ENCODE data around the gene CPSF4.

Gene CPSF4

DNA sequence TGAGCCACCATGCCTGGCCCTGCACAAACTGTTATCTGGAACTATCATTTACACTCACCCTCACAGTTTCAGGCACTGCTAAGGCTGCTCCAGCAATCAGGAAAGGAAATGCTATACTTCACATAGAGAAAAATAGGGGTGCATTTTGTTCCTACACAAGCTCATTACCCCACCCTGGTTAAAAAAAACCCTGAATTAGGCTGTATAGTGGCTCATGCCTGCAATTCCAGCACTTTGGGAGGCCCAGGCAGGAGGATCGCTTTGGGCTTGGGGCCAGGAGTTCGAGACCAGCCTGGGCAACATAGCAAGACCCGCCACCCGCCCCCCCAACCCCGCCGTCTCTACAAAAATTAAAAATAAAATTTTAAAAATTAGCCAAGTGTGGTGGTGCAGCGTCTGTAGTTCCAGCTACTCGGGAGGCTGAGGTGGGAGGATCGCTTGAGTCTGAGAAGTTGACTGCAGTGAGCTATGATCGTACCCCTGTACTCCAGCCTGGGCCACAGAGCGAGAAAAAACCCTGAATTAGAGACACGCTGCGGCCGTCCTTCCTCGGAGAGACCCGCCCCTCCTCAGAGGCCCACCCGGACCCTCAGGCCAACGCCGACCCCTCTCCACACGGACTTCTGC lies 684 bp upstream of the CPSF4 start:
- H3K4me3 ChIP-seq, result peak overlapping the region; percentile 67 to 97 (median 95)
- peak overlapping the region in 20 of 21 experiments; percentile 68 to 98 (median 89) for H3K27ac ChIP-seq

DNA sequence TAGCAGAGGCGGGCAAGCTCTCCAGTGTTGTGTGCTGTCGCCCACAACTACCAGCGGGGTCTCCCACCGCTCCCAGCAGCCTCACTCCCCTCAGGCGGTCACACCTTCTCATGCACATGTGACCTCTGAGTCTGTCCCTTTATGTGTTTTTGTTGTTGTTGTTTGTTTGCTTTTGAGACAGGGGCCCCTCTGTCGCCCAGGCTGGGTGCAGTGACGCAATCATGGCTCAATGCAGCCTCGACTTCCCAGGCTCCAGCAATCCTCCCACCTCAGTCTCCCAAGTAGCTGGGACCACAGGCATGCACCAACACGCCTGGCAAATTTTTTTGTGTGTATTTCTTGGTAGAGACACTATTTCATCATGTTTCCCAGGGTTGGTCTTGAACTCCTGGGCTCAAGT lies 1.5 kb downstream of the CPSF4 start:
- Histone ChIP-seq H3K4me3 (peak overlapping the region in 5 of 7 experiments; percentile 67 to 97 (median 96)), H3K27ac (peak overlapping the region in 8 of 21 experiments; percentile 85 to 96 (median 91))

DNA sequence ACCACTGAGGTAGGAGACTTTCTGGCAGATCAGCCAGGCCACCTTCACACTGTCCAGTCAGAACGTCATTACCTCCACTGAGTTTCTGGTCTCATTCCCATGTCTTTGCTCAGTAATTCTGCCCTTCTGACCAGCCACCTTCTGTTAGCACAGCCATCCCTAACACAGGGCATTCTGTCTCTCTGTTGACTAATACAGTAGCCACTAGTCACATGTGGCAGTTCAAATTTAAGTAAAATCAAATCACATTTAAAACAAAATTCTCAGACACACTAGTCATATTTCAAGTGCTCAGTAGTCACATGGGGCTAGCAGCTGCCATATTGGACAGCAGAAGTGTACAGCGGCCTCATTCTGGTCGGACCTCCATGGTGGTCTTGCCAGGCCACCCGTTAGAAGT lies 7.4 kb downstream of the CPSF4 start:
- Histone ChIP-seq H3K4me3 (no peak overlapping the region), H3K27ac (no peak overlapping the region)

GRCh38 chr7:99447943-99448342 lies 9.2 kb downstream of the CPSF4 start:
- H3K4me3 ChIP-seq, result no peak overlapping the region
- H3K27ac ChIP-seq, result no peak overlapping the region

GRCh38 chr7:99448855-99449254 lies 10.1 kb downstream of the CPSF4 start:
- H3K27ac ChIP-seq, result no peak overlapping the region

DNA sequence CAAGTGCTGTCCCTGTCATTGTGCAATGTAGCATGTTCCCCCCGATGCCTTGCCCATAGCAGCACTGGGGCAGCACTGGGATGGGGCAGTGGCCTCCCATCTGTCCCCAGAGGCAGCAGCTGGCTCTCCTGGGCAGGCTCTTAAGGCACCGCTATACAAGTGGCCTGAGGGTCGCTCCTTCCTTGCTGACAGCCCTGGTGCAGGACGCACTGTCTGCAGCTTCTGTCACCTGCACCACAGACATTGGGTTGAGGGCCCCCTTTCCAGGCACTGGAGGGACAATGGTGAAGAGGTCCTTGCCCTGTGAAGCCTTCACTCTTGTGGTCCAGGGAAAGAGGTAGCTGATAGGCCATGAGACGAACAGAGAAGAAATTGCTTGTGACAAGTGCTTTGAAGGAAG lies 10.6 kb downstream of the CPSF4 start:
- Histone ChIP-seq H3K27ac (no peak overlapping the region), H3K4me3 (no peak overlapping the region)

More at GRCh38 chr7:99448855-99449254, 10.1 kb downstream of the CPSF4 start:
- H3K4me3 ChIP-seq, result no peak overlapping the region

GRCh38 chr7:99451936-99452335 lies 13.2 kb downstream of the CPSF4 start:
- peak overlapping the region in 5 of 21 experiments; percentile 24 to 72 (median 35) for H3K27ac ChIP-seq
- no peak overlapping the region for H3K4me3 ChIP-seq

DNA sequence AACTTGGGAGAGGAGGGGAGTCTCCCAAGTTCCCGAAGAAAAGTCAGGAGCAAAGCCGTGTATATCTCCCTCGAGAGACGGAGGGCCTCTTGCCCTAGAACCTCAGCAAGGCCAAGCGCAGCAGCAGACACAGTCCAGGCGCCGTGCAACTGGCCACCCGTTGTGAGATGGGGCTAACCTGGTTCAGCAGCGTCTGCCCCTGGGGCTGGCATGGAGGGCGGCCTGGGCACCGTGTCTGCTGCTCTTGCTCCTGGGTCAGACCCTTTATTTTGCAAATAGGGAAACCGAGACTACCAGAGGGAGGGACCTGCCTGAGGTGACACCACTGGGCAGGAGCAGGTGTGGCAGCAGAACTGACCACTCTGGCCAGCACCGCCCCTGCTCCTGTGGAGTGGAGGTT lies 13.8 kb downstream of the CPSF4 start:
- Histone ChIP-seq H3K4me3 (no peak overlapping the region), H3K27ac (peak overlapping the region in 5 of 21 experiments; percentile 29 to 72 (median 32))

GRCh38 chr7:99453105-99453504 lies 14.4 kb downstream of the CPSF4 start:
- H3K27ac ChIP-seq, result peak overlapping the region in 3 of 21 experiments; percentile 29 to 61 (median 47)
- no peak overlapping the region for H3K4me3 ChIP-seq

DNA sequence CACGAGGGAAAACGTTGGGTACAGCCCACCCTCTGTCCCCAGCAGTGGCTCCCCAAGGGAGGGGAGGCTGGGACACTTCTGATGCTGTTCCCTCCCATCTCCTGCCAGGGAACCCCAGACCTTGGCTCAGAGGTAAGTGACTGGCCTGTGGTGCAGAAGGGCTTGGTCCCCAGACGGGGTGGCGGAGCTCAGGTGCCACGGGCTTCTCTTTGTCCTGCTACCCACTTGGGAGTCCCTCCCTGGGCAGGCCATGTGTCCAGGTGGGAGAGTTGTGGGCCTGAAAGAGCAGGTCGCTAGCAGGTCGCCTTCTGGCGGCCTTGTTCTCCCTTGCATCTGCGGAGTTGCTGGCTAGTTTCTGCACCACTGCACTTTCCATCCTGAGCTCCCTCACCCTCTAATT lies 17.1 kb downstream of the CPSF4 start:
- H3K27ac ChIP-seq, result no peak overlapping the region
- H3K4me3 ChIP-seq, result no peak overlapping the region

GRCh38 chr7:99456288-99456687 lies 17.5 kb downstream of the CPSF4 start:
- Histone ChIP-seq H3K27ac (no peak overlapping the region), H3K4me3 (no peak overlapping the region)

- Histone ChIP-seq H3K4me3 (no peak overlapping the region), H3K27ac (no peak overlapping the region)
Measured at GRCh38 chr7:99457050-99457649, 18.4 kb downstream of the CPSF4 start.

DNA sequence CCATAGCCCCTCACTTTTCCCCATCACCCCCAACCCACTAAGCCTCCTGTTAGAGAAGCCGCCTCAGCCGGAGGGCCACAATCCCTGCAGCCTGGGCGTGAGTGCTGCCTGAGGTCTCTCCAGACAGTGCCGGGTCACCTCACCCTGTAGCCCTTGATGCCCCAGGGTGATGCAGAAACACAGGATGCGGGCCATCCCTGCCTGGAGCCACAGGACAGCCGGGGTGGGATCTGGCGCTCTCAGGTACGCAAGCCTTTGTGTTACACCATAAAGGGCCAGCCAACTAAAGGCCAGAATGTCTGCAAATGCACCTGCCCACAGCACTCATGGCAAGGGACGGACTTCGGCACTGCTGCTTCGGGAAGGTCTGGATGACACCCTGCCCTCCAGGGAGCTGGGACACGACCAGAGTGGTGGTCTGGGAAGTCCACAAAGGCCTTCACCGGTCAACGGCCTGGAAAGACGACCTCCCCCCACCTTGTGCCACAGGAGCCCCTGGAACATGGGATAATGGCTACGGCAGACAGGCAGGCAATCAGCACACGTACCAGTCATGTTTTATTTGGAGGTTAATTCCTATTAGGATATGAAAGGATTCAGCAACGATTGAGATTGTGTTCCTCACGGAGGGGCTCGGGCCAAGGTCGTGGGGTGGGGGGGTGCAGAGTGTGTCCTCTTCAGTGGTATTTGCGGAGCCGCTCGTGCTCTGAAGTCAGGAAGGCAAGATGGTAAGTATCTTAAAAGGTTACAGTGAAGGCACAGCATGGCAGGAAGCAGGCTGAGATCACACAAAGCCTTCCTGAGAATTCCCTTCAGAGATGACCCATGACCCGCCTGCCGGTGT lies 19.1 kb downstream of the CPSF4 start:
- Histone ChIP-seq H3K4me3 (no peak overlapping the region), H3K27ac (no peak overlapping the region)

- H3K27ac ChIP-seq, result no peak overlapping the region
Measured at GRCh38 chr7:99459087-99459486, 20.3 kb downstream of the CPSF4 start.

GRCh38 chr7:99460651-99461050 lies 21.9 kb downstream of the CPSF4 start:
- H3K27ac ChIP-seq, result peak overlapping the region in 4 of 21 experiments; percentile 0 to 35 (median 28)
- no peak overlapping the region for H3K4me3 ChIP-seq

More at GRCh38 chr7:99459087-99459486, 20.3 kb downstream of the CPSF4 start:
- no peak overlapping the region for H3K4me3 ChIP-seq

GRCh38 chr7:99461221-99461620 lies 22.5 kb downstream of the CPSF4 start:
- H3K27ac ChIP-seq, result peak overlapping the region in 2 of 21 experiments; percentile 27 to 47
- H3K4me3 ChIP-seq, result no peak overlapping the region

GRCh38 chr7:99465421-99465768 lies 26.7 kb downstream of the CPSF4 start:
- peak overlapping the region; percentile 75 to 97 (median 91) for H3K27ac ChIP-seq
- peak overlapping the region; percentile 56 to 95 (median 86) for H3K4me3 ChIP-seq

GRCh38 chr7:99468336-99468918 lies 29.7 kb downstream of the CPSF4 start:
- no peak overlapping the region for H3K27ac ChIP-seq
- H3K4me3 ChIP-seq, result no peak overlapping the region

DNA sequence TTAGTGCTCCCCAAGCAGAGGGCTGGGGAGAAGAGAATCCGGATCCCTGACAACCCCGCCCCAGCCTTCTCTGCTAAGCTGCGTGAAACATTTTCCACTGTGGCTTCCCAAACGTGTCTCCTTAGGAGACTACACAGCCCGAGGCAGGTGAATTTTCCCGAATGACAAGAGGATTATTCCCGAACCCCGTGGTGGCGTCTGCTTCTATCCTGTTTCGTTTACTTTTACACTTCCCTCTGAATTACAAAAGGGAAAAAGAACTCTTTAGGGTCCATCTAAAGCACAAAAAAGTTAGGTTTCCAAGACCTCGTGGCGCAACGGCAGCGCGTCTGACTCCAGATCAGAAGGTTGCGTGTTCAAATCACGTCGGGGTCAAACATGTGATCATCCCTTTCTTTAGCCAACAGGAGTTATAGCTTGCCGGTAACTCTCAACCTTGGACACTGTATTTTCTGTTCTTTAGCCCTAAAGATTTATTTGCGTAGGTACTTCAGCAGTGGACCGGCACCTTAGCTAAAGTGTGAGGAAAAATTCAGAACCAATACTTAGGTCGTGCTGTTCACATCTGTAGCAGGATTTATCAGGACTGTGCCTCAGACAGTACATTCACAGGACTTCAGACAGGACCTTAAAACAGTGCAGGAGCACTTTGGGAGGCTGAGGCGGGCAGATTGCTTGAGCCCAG lies 30.8 kb downstream of the CPSF4 start:
- Histone ChIP-seq H3K4me3 (no peak overlapping the region), H3K27ac (peak overlapping the region in 5 of 21 experiments; percentile 4 to 70 (median 43))
